HCT116 (cell line): ENCODE measurements around the gene PRPF6. TPM values are rescaled to one million over a fixed set of nuclear protein-coding genes. Genes with fewer than 3 reads are reported as not detected.

Experiments
- ATAC-seq: fragments of 200-7000 bp; cut with Tn5 transposase; 2 replicates; pipeline ENCODE4 v1.9.1; 2020; ENCODE audit warnings: mild to moderate bottlenecking, moderate library complexity
- BruUV-seq: library from RNA; stranded (reverse); fragments of 400-500 nt; replicated peaks from 2 replicates; lab custom pipeline; 2021; lab: Mats Ljungman, UMichigan
- CTCF ChIA-PET: fragments of 300-600 bp; sonication (Branson Sonifier 250); formaldehyde crosslinking; loops from one replicate; lab custom pipeline; 2021; ENCODE audit warnings: antibody characterized with exemption; lab: Charles Lee
- POLR2A ChIA-PET: fragments of 300-600, 350-600 bp; sonication (Branson Sonifier 250); formaldehyde crosslinking; loops from one replicate; lab custom pipeline; 2021; ENCODE audit warnings: antibody characterized with exemption; lab: Charles Lee
- RAD21 ChIA-PET, 2 experiments: fragments of 300-600 bp; sonication (Branson Sonifier 250); formaldehyde crosslinking; loops; one replicate each; lab custom pipeline; 2023; ENCODE audit warnings: low total read pairs in 2 of 2; ENCODE audit not compliant: uncharacterized antibody in 2 of 2, unreplicated experiment in 2 of 2, low non-redundant PET in 1 of 2; lab: Charles Lee
- DNase-seq: peaks from one replicate; pipeline ENCODE4 v3.0.0-alpha.2; 2010; ENCODE audit warnings: low read depth, low spot score
- H2AFZ ChIP-seq: fragments of 200-600 bp; shearing (Covaris generic), sonication (generic); 2 replicates; pipeline ENCODE4 v1.6.1; 2017; ENCODE audit warnings: low read depth, mixed run types, mixed read lengths, antibody characterized with exemption, low read length; ENCODE audit not compliant: poor library complexity, severe bottlenecking
- H3K27ac ChIP-seq: 2 replicates; pipeline ENCODE4 v1.5.1; 2012; ENCODE audit warnings: low read depth, low read length
- H3K27me3 ChIP-seq: fragments of 200-600 bp; sonication (generic); 2 replicates; pipeline ENCODE4 v1.6.1; 2016; ENCODE audit warnings: mixed run types, low read length, mixed read lengths; ENCODE audit not compliant: insufficient read depth
- H3K36me3 ChIP-seq, 2 experiments: fragments of 200-500 bp in 1 of 2; fragments of 200-600 bp in 1 of 2; sonication (Bioruptor generic) in 1 of 2; sonication (generic) in 1 of 2; 2 replicates each; pipeline versions ENCODE4 v1.5.1 to v1.6.1; 2014 to 2016; ENCODE audit warnings: low read length in 2 of 2, inconsistent platforms in 1 of 2, mixed read lengths in 1 of 2, mixed run types in 1 of 2; ENCODE audit not compliant: insufficient read depth in 2 of 2, control insufficient read depth in 1 of 2
- H3K4me1 ChIP-seq, 2 experiments: fragments of 200-600 bp in 1 of 2; sonication (generic) in 1 of 2; 2 replicates each; pipeline versions ENCODE4 v1.5.1 to v1.6.1; 2012 to 2017; ENCODE audit warnings: low read length in 2 of 2, inconsistent platforms in 1 of 2, mild to moderate bottlenecking in 1 of 2, mixed read lengths in 1 of 2, mixed run types in 1 of 2, moderate library complexity in 1 of 2; ENCODE audit not compliant: insufficient read depth in 2 of 2, control insufficient read depth in 1 of 2
- H3K4me2 ChIP-seq: fragments of 200-600 bp; sonication (generic); 2 replicates; pipeline ENCODE4 v1.6.1; 2017; ENCODE audit warnings: mixed run types, low read length, mixed read lengths
- H3K4me3 ChIP-seq, 2 experiments: fragments of 200-600 bp in 1 of 2; sonication (generic) in 1 of 2; replicated peaks in 1 of 2; 2 replicates each; pipeline ENCODE4 v1.5.1; 2011 to 2016; ENCODE audit warnings: low read length in 2 of 2, control low read depth in 1 of 2, low read depth in 1 of 2, mild to moderate bottlenecking in 1 of 2, mixed read lengths in 1 of 2, mixed run types in 1 of 2
- H3K79me2 ChIP-seq: fragments of 200-600 bp; sonication (generic); 2 replicates; pipeline ENCODE4 v1.6.1; 2017; ENCODE audit warnings: mild to moderate bottlenecking, mixed run types, low read length, moderate library complexity, mixed read lengths; ENCODE audit not compliant: insufficient read depth
- H3K9ac ChIP-seq: fragments of 200-600 bp; sonication (generic); 2 replicates; pipeline ENCODE4 v1.6.1; 2016; ENCODE audit warnings: low read length, mixed read lengths
- H3K9me2 ChIP-seq: fragments of 200-600 bp; sonication (generic), shearing (Covaris generic); 2 replicates; pipeline ENCODE4 v1.6.1; 2017; ENCODE audit warnings: mixed run types, mild to moderate bottlenecking, moderate library complexity; ENCODE audit not compliant: insufficient read depth
- H3K9me3 ChIP-seq, 2 experiments: fragments of 200-500 bp in 1 of 2; fragments of 200-600 bp in 1 of 2; sonication (Bioruptor generic) in 1 of 2; sonication (generic) in 1 of 2; 2 replicates each; pipeline ENCODE4 v1.6.1; 2014 to 2017; ENCODE audit warnings: low read length in 2 of 2, mixed read lengths in 2 of 2, inconsistent platforms in 1 of 2, low read depth in 1 of 2, mild to moderate bottlenecking in 1 of 2, mixed run types in 1 of 2, moderate library complexity in 1 of 2; ENCODE audit not compliant: control insufficient read depth in 1 of 2, insufficient read depth in 1 of 2
- H4K20me1 ChIP-seq: fragments of 200-600 bp; sonication (generic), shearing (Covaris generic); 2 replicates; pipeline ENCODE4 v1.6.1; 2017; ENCODE audit warnings: mixed run types, mild to moderate bottlenecking, moderate library complexity; ENCODE audit not compliant: insufficient read depth
- CEBPB ChIP-seq: IDR thresholded peaks from 2 replicates; pipeline ENCODE4 v1.6.1; 2012; ENCODE audit warnings: low read depth
- SRF ChIP-seq: IDR thresholded peaks from 2 replicates; pipeline ENCODE4 v1.6.1; 2012; ENCODE audit warnings: low read depth
- ZFX ChIP-seq: fragments of 450-650 bp; IDR thresholded peaks from 2 replicates; pipeline ENCODE4 v1.6.1; 2017
- intact Hi-C: fragments of 100-400 bp; cut with micrococcal nuclease; formaldehyde crosslinking; loops from 2 replicates; pipeline ENCODE4 v1.10.0; 2022
- total RNA-seq: library from RNA; stranded (reverse); gene quantifications from one replicate; pipeline ENCODE4 v1.2.1, GENCODE V29; 2021; ENCODE audit not compliant: unreplicated experiment
- TF ChIP-seq, protein P1 (sequence below), 3 experiments: fragments of 200-600 bp in 1 of 3; sonication (generic) in 1 of 3; IDR thresholded peaks in 2 of 3; conservative IDR thresholded peaks in 1 of 3; 2 replicates each; pipeline ENCODE4 v1.5.1; 2012 to 2017; ENCODE audit warnings: low read depth in 2 of 3, low read length in 2 of 3, antibody characterized with exemption in 1 of 3, borderline replicate concordance in 1 of 3, control low read depth in 1 of 3, mild to moderate bottlenecking in 1 of 3, mixed read lengths in 1 of 3, mixed run types in 1 of 3, moderate library complexity in 1 of 3; ENCODE audit not compliant: insufficient read depth in 1 of 3
- TF ChIP-seq, protein P2 (sequence below): IDR thresholded peaks from 2 replicates; pipeline ENCODE4 v1.6.1; 2012
- TF ChIP-seq, protein P3 (sequence below): IDR thresholded peaks from 2 replicates; pipeline ENCODE4 v1.6.1; 2012

Gene PRPF6
- total RNA-seq, 1 experiment from 2014 or later, result 74.9 TPM

DNA sequence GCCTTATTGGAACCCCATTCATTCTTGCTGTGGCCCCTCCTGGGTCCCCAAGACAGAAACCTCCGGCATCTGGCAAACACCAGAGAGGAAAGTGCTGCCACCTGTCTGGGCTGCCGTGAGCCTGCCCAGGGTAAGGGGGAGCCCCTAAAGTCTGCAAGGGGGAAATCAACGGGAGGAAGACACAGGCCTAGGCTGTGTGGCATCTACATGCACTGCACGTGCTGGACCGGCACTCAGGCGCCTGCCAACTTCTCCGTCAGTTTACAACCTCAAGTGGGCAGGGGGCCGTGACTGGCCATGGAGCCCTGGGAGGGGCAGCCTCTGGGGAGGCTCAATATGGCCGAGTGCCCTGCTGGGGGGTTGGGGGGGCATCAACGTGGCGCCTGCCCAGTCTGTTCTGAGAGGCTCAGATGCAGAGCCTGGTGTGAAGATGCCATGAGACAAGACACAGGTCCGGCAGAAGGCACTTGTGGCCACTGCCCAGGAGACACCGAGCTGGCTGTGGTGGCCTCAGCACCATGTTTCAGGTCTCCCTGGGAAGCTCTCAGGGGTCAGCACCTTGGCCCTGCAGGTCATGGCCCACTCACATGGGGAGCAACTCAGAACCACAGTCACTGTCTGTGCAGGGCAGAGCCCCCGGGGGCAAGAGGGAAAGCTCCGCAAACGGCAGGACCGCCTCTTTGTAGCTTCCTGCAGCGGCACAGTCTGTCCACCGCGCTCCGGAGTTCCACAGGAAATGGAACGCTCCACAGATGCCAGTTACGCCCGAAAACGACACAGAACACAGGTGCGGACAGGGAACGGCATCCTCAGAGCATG is 33.1 kb upstream of the PRPF6 start:
- ChIA-PET RAD21 (no interaction called here), POLR2A (no interaction called here)
- Histone ChIP-seq H3K79me2 (peaks cover 77% of the 10 kb centered on the region), H2AFZ (no peak overlapping the region), H3K4me2 (no peak overlapping the region), H3K4me3 (no peak overlapping the region), H3K4me1 (peaks cover 8 to 33% of the 10 kb centered on the region in 2 experiments; a peak in 3 of 4 replicates), H3K9ac (no peak overlapping the region)
- no peak for ATAC-seq
- no peak for DNase-seq
- intact Hi-C loops, result no loop called here
- TF ChIP-seq, protein P1, sequence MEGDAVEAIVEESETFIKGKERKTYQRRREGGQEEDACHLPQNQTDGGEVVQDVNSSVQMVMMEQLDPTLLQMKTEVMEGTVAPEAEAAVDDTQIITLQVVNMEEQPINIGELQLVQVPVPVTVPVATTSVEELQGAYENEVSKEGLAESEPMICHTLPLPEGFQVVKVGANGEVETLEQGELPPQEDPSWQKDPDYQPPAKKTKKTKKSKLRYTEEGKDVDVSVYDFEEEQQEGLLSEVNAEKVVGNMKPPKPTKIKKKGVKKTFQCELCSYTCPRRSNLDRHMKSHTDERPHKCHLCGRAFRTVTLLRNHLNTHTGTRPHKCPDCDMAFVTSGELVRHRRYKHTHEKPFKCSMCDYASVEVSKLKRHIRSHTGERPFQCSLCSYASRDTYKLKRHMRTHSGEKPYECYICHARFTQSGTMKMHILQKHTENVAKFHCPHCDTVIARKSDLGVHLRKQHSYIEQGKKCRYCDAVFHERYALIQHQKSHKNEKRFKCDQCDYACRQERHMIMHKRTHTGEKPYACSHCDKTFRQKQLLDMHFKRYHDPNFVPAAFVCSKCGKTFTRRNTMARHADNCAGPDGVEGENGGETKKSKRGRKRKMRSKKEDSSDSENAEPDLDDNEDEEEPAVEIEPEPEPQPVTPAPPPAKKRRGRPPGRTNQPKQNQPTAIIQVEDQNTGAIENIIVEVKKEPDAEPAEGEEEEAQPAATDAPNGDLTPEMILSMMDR (IDR thresholded peaks at IDR 0.05 in 2 of 3, conservative IDR thresholded peaks at IDR 0.05 in 1 of 3; ENCODE audit: borderline replicate concordance in 1 of 3, insufficient read depth in 1 of 3, low read depth in 2 of 3, low read length in 2 of 3), result no peak
- no peak for TF ChIP-seq SRF
- TF ChIP-seq, protein P2, sequence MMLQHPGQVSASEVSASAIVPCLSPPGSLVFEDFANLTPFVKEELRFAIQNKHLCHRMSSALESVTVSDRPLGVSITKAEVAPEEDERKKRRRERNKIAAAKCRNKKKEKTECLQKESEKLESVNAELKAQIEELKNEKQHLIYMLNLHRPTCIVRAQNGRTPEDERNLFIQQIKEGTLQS, result no peak
- TF ChIP-seq, protein P3, sequence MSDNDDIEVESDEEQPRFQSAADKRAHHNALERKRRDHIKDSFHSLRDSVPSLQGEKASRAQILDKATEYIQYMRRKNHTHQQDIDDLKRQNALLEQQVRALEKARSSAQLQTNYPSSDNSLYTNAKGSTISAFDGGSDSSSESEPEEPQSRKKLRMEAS, result no peak
- TF ChIP-seq CEBPB, result no peak
- TF ChIP-seq ZFX, result no peak
- TF ChIP-seq, all 23 proteins: peak for 0
- peak overlapping the region; percentile 17; the same call in 1 of the 2 replicates for H3K27ac ChIP-seq
- H3K36me3 ChIP-seq, result peaks cover 16 to 22% of the 10 kb centered on the region in 2 experiments; a peak in 2 of 4 replicates
- H3K9me3 ChIP-seq, result no peaks in the 10 kb centered on the region
- no peaks in the 10 kb centered on the region for H3K27me3 ChIP-seq
- H4K20me1 ChIP-seq, result no peaks in the 10 kb centered on the region; the same call in 1 of the 2 replicates
- H3K9me2 ChIP-seq, result no peaks in the 10 kb centered on the region
- BruUV-seq, result no TSS peak
- CTCF ChIA-PET, result no interaction called here
